GM19468 (cell line): Measurements from ENCODE around the gene NECAB2.
"Not testable (repeated sequence)": the region's sequence is repeated elsewhere in the genome, so short reads cannot be mapped to it uniquely, and the experiment has no call there.

Experiments
- ATAC-seq: cut with Tn5 transposase; IDR thresholded peaks from one replicate; pipeline ENCODE4 v1.9.1; 2021; ENCODE audit warnings: mild to moderate bottlenecking, moderate library complexity, moderate number of reproducible peaks; ENCODE audit not compliant: unreplicated experiment; ENCODE audit errors: extremely low read depth

The NECAB2 gene

DNA sequence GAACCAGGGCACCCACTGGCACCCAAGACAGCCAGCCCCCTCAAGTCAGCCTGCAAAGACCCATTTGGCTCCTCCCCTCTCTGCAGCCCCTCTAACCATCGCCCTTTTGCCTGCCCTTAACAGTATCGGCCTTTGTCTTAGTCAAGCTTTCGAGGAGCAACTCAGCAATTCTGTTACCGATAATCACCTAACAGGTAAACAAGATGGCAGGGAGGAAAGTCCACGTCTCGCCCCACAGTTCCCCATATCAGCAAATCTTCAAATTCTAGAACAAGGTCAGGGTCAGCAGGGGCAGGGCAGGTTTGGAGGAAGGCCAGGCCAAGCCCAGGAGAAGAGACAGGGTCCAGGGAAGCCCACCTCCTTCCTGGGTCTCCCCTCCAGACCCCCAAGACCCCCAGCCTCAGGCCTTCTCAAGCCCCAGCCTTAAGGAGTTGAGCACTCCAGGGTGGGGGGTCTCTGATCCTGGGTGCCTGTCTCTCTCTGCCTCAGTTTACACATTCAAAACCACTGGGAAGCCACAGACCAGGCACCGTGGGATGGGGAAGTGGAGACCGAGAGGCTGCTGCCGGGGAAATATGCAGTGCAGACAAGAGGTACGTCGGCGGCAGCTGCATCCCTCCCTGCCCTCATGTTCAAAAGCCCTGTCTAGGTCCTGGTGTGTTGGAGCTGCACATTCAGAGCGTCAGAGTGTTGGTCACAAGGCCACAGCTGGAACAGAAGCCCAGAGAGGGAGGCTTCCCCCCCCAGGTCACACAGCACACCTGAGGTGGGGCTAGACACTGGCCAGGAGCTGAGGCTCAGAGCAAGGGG, 18.9 kb upstream of the NECAB2 start:
- ATAC-seq: no peak

DNA sequence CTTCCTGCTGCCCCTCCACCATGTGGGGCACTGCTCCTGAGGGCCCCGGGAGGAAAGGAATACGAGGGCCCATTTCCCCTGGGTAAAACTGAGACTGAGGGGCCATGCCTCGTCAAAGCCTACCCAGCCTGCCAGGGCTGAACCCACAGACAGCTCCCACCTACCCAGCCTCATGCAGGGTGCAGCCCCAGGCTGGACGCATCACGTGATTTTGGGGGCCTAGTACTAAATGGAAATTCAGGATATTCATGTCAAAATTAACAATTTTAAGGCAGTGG, 18.4 kb upstream of the NECAB2 start:
- ATAC-seq: no peak

DNA sequence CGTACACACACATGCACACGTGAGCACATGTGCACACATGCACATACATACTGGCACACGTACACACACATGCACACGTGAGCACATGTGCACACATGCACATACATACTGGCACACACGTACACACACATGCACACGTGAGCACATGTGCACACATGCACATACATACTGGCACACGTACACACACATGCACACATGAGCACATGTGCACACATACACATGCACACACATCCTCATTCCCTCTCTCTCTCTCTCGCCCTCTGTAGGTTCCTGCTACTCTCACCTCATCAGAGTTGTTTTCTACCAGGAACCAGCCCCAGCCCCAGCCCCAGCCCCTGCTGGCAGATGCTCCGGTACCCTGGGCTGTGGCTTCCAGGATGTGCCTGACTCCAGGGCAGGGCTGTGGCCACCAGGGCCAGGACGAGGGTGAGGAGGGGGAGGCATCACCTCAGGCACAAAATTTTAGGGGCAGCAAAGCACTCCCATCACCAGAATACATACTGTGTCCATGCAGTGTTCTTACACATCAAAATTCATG, 17.1 kb upstream of the NECAB2 start:
- ATAC-seq: not testable (repeated sequence)

GRCh38 chr16:83951544-83951943, 16.5 kb upstream of the NECAB2 start:
- ATAC-seq: no peak

- no peak for ATAC-seq
Measured at GRCh38 chr16:83952587-83952939, 15.5 kb upstream of the NECAB2 start.

DNA sequence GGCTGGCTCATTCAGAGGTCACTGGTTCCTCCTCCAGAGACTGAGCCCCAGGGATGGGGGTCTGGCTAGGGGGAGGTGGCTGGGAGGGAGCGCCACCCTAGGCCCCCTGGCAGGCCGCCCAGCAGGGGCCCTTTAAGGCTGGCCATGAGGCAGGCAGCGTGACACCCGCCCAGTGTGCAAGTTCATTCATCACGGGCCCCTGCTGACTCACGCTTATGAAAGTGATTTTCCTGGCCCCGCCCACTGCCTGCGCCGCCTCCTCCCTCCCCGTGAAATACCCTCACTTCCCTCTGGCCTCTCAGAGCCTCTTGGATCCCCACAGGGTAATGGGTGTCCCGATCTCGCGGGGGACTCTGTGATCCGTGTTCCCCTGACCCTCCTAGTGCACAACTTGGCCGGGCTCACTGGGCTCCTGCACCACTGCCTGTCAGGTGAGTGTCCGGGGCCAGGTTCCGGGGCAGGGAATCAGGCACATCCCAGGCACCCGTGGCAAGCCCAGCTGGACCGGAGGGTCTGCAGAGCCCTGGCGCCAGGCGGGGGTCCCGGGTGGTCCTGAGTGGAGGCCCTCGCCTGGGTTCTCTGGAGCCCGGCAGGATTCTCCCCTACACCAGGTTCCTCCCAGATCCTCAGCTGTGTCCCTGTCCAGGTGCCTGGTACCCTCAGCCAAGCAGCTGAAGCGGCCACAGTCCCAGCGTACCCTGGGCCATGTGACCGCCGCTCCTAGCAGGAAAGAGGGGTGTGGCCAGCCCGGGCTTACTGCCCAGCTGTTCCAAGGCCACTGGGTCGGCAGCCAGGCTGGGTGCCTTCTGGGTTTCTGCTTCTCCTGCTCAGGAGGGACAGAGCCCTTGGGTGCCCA, 14.9 kb upstream of the NECAB2 start, which contains the start of gene OSGIN1:
OSGIN1 (plus strand) TSS at position 301 of the 856 bp plus-strand sequence. CDS start 4,432 bp downstream, outside the sequence.
- ATAC-seq: peak; percentile 47

DNA sequence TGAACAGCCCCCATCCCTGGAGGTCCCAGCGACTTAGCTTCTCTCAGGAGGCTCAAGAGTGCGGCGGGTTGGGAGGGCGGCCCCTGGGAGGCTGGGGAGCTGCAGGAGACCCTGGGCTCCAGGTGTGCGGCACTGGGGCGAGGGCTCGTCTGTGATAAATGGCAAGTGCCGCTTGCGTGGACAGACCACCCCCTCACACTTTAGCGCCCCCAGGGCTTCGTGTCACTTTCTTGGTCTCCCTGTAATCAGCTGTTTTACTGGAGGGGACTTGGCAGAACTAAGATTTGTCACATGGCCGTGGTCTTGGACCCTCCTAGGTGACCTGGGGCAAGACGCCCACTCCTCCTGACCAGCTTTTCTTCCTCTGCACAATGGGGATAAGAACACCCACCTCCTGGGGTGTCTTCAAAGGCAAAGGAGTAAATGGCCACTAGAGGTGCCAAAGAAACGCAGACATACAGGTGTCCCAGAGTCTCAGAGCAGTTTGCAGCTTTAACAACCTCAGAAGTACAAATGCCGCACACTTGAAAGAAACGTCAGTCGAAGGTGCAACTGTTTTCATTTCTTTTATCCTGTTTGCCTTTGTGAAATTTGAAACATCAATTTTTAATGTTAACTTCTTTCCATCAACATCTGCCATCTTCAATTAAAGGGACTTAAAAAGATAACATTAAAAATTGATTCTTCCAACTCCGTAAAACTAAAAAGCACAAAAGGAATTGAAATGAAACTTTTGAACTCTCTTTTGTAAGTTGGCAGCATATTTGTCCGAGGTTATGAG, 14.1 kb upstream of the NECAB2 start:
- no peak for ATAC-seq

GRCh38 chr16:83954577-83955016, 13.4 kb upstream of the NECAB2 start:
- no peak for ATAC-seq

- ATAC-seq: no peak
Measured at GRCh38 chr16:83955218-83956130, 12.6 kb upstream of the NECAB2 start.

GRCh38 chr16:83956336-83957289, 11.4 kb upstream of the NECAB2 start:
- no peak for ATAC-seq

DNA sequence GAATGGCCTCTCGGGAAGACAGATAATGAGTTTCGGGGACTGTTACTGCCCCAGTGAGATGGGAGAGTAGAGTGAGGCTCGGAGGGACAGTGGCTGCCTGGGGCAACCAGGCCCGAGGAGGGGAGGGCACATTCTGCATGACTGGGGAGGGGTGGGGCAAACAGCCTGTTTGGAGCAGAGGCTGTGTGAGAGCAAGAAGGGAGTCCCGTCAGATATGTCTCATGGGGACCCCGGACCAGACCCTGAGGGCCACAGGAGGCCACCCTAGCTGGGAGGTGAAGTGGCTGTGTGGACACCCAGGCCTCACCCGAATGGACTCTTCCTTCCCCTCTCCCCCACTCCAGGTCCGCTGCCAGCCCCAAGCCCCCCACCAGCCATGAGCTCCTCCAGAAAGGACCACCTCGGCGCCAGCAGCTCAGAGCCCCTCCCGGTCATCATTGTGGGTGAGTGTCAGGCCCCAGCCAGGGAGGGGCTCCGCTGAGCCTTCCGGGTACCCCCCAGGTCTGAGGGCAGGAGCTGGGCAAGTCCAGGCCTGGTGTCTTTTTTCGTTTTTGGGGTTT, 10.7 kb upstream of the NECAB2 start:
- ATAC-seq: no peak

- no peak for ATAC-seq
Measured at GRCh38 chr16:83958137-83958845, 9.8 kb upstream of the NECAB2 start.

GRCh38 chr16:83958846-83959565, 9.0 kb upstream of the NECAB2 start:
- no peak for ATAC-seq

GRCh38 chr16:83959656-83960434, 8.2 kb upstream of the NECAB2 start:
- no peak for ATAC-seq

DNA sequence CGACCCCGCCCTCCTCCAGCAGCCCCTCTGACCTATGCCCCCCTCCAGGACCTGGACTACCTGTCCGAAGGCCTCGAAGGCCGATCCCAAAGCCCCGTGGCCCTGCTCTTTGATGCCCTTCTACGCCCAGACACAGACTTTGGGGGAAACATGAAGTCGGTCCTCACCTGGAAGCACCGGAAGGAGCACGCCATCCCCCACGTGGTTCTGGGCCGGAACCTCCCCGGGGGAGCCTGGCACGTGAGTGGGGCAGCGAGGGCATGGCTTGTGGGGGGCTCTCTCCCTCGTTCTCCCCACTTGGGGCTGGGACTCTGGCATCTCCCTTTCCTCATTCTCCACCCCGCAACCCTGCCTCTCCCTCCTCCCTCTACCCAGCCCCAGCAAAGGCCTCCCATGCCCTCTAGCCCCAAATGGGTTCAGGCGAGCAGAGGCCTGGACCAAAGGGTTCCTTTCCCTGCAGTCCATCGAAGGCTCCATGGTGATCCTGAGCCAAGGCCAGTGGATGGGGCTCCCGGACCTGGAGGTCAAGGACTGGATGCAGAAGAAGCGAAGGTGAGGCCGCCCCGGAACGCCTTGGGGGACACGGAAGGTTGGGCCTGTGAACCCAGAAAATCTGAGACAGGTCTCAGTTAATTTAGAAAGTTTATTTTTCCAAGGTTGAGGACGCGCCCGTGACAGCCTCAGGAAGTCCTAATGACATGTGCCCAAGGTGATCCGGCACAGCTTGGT, 7.4 kb upstream of the NECAB2 start:
- no peak for ATAC-seq
